ENCODE data around the gene ELFN2.
"Not testable (repeated sequence)": the region's sequence is repeated elsewhere in the genome, so short reads cannot be mapped to it uniquely, and the experiment has no call there.

Gene ELFN2

GRCh38 chr22:37402184-37402506 lies 25.1 kb downstream of the ELFN2 start:
- TF ChIP-seq CTCF (IDR thresholded peaks at IDR 0.05; ENCODE audit: borderline replicate concordance, control extremely low read depth, extremely low read depth, insufficient read depth, missing control alignments), result no peak
- no peak for DNase-seq (ENCODE audit: low spot score)
- in situ Hi-C loops (cut with MboI; ENCODE audit: low sequenced_read_pairs, unreplicated experiment), result no loop called here

- TF ChIP-seq CTCF (IDR thresholded peaks at IDR 0.05; ENCODE audit: borderline replicate concordance, control extremely low read depth, extremely low read depth, insufficient read depth, missing control alignments), result no peak
- no peak for DNase-seq (ENCODE audit: low spot score)
- in situ Hi-C loops (cut with MboI; ENCODE audit: low sequenced_read_pairs, unreplicated experiment), result no loop called here
Observed at GRCh38 chr22:37401401-37402183, 25.7 kb downstream of the ELFN2 start.

GRCh38 chr22:37400719-37401118 lies 26.6 kb downstream of the ELFN2 start:
- in situ Hi-C loops (cut with MboI; ENCODE audit: low sequenced_read_pairs, unreplicated experiment), result no loop called here
- no peak for TF ChIP-seq CTCF (IDR thresholded peaks at IDR 0.05; ENCODE audit: borderline replicate concordance, control extremely low read depth, extremely low read depth, insufficient read depth, missing control alignments)
- DNase-seq (ENCODE audit: low spot score), result no peak

- in situ Hi-C loops (cut with MboI; ENCODE audit: low sequenced_read_pairs, unreplicated experiment); DNase-seq (ENCODE audit: low spot score): not testable (repeated sequence)
Observed at GRCh38 chr22:37399457-37399856, 27.8 kb downstream of the ELFN2 start.

GRCh38 chr22:37397226-37397625 lies 30.1 kb downstream of the ELFN2 start:
- in situ Hi-C loops (cut with MboI; ENCODE audit: low sequenced_read_pairs, unreplicated experiment), result no loop called here
- no peak for DNase-seq (ENCODE audit: low spot score)
- TF ChIP-seq CTCF (IDR thresholded peaks at IDR 0.05; ENCODE audit: borderline replicate concordance, control extremely low read depth, extremely low read depth, insufficient read depth, missing control alignments), result no peak

- no peak for TF ChIP-seq CTCF (IDR thresholded peaks at IDR 0.05; ENCODE audit: borderline replicate concordance, control extremely low read depth, extremely low read depth, insufficient read depth, missing control alignments)
- in situ Hi-C loops (cut with MboI; ENCODE audit: low sequenced_read_pairs, unreplicated experiment), result no loop called here
- DNase-seq (ENCODE audit: low spot score), result no peak
Observed at GRCh38 chr22:37396488-37397084, 30.7 kb downstream of the ELFN2 start.

GRCh38 chr22:37394341-37394740 lies 32.9 kb downstream of the ELFN2 start:
- TF ChIP-seq CTCF (IDR thresholded peaks at IDR 0.05; ENCODE audit: borderline replicate concordance, control extremely low read depth, extremely low read depth, insufficient read depth, missing control alignments), result no peak
- DNase-seq (ENCODE audit: low spot score), result no peak
- in situ Hi-C loops (cut with MboI; ENCODE audit: low sequenced_read_pairs, unreplicated experiment), result no loop called here

Measured in GM13976 (cell line).